GM10266 (cell line): ENCODE measurements around the gene CTSE.

Experiments used
- DNase-seq: peaks from one replicate; pipeline ENCODE4 v3.0.0; 2012; ENCODE audit errors: extremely low spot score
- TF ChIP-seq, protein P1 (sequence below): IDR thresholded peaks from 2 replicates; pipeline ENCODE4 v1.5.1; 2012; ENCODE audit warnings: mild to moderate bottlenecking, low read depth; ENCODE audit not compliant: control insufficient read depth, insufficient read depth; ENCODE audit errors: missing control alignments

The CTSE gene

GRCh38 chr1:206030191-206030590 lies 6.5 kb upstream of the CTSE start:
- no peak for DNase-seq
- TF ChIP-seq, protein P1, sequence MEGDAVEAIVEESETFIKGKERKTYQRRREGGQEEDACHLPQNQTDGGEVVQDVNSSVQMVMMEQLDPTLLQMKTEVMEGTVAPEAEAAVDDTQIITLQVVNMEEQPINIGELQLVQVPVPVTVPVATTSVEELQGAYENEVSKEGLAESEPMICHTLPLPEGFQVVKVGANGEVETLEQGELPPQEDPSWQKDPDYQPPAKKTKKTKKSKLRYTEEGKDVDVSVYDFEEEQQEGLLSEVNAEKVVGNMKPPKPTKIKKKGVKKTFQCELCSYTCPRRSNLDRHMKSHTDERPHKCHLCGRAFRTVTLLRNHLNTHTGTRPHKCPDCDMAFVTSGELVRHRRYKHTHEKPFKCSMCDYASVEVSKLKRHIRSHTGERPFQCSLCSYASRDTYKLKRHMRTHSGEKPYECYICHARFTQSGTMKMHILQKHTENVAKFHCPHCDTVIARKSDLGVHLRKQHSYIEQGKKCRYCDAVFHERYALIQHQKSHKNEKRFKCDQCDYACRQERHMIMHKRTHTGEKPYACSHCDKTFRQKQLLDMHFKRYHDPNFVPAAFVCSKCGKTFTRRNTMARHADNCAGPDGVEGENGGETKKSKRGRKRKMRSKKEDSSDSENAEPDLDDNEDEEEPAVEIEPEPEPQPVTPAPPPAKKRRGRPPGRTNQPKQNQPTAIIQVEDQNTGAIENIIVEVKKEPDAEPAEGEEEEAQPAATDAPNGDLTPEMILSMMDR: no peak

DNA sequence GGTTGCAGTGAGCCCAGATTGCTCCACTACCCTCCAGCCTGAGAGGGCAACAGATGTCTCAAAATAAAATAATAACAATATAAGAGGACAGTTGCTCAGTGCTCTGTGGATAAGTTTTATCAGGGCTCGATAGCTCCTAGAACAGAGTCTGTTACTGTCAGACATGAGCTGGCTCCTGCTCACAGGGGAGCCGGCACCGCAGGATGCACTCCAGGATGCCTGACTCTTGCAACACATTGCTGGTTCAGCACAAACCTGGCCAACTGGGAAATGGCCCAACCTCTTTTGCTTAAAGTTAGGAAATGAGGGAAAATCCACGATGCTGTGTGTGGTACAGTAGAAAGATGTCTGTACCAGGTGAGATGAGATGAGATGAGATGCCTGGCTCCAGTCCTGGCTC lies 5.8 kb upstream of the CTSE start:
- DNase-seq: no peak
- TF ChIP-seq, protein P1: no peak

DNA sequence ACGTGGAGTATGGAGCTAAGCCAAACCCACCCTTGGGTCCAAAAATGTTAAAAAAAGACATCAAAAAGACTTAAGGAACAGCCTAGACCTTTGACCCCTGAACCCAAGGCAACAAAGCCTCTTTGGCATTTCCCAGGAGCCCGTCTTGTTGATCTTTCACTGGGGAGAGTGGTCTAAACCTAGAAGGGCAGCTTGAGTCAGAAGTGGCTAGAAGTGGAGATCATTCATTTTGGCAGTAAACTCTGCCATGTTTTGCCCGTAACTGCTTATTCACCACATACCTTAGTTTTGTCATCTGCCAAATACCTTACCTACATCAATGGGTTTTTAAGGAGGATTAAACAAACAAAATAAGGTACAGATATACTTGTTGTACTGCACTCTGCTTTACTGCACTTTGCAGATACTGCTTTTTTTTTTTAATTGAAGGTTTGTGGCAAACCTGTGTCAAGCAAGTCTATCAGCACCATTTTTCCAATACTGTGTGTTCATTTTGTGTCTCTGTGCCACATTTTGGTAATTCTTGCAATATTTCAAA lies 1.7 kb upstream of the CTSE start:
- no peak for DNase-seq
- TF ChIP-seq, protein P1: no peak

DNA sequence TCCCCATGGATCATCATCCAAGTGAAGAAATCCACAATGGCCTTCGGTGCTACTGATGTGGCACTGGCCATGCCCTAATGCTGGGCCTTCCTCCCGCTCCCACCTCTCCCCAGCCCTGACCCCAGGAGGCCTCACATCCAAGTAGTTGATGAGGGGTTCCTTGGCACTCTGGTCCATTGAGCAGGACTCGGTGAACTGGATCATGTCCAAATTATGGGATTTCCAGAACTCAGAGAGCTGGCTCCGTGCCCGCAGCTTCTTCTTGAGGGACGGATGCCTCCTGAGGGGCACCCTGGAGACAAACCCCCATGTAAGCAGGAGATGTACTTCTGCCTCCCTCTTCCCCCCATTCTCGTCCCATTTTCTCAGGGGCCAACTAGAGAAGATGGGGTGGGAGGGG lies 929 bp downstream of the CTSE start:
- no peak for DNase-seq
- TF ChIP-seq, protein P1: no peak

DNA sequence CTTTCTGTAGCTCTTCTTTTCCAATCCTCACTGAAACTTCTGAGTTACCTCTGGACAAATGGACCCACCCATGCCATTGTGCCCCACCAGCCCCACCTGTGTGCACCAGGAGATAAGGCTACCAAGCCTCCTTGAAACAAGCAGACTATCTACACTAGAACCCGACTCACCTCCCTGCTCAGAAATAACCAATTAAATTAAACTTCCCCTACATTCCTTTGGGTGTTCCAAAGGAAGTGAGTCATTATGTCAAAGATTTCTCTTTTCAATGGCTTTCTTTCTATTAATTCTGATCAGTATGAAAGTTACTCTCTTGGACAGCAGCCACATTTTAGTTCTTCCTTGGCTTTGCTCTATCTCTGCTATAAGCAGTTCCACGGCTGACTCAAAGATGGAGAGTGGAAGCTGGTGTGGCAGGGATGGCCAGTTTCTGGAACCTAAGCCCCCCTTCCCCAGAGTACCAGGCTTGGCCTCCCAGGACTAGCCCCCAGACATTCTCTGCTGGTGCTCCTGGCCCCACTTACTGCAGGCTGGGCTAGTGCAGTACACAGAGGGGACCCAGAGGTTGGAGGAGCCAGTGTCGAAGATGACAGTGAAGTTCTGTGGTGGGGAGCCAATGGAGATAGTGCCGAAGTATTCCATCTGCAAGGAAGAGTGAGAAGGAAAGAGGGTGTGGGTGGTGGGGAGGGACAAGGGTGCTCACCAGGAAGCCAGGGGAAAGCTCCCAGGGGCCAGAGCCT lies 1.9 kb downstream of the CTSE start:
- TF ChIP-seq, protein P1: no peak

DNA sequence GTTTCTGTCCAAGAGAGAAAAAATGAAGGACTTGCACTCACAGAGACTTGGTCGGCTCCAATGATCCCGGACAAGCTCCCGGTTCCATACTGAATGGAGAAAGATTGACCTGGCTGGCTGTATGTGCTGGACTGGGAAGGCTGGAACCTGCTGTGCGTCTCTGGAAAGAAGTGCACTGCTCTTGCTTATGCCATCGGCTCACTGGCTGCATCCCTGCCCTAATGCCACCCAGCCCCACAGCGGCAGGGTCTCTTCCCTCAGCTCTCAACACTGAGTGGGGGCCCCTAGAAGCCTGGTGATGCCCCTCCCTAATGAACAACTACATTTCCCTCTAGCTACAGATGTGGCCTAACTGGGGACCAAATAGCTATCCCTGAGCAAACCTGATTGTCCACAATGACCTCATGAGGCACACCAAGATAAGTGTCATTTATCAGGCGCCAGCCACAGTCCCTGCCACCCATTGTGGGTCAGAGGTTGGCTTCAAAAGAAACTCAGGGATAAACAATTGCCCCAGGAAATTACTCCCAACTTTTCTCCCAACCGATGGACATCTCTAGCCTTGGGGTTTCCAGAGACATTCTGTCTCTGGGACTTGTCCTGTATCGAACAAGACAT lies 2.6 kb downstream of the CTSE start:
- TF ChIP-seq, protein P1: no peak
- DNase-seq: no peak

More for the DNA sequence above, 1.9 kb downstream of the CTSE start:
- no peak for DNase-seq
